DND-41 (cell line): Measurements from ENCODE around the gene ADAMTS16.

Experiments used
- EZH2 ChIP-seq: IDR thresholded peaks from 3 replicates; pipeline ENCODE4 v1.6.1; 2012; ENCODE audit warnings: borderline replicate concordance, low read depth, mild to moderate bottlenecking, moderate library complexity, low read length, inconsistent platforms; ENCODE audit not compliant: severe bottlenecking
- TF ChIP-seq, protein P1 (sequence below): IDR thresholded peaks from 2 replicates; pipeline ENCODE4 v1.5.1; 2012; ENCODE audit warnings: borderline replicate concordance, low read length, moderate library complexity, mild to moderate bottlenecking; ENCODE audit not compliant: poor library complexity, severe bottlenecking; ENCODE audit errors: extremely low read depth

DNA sequence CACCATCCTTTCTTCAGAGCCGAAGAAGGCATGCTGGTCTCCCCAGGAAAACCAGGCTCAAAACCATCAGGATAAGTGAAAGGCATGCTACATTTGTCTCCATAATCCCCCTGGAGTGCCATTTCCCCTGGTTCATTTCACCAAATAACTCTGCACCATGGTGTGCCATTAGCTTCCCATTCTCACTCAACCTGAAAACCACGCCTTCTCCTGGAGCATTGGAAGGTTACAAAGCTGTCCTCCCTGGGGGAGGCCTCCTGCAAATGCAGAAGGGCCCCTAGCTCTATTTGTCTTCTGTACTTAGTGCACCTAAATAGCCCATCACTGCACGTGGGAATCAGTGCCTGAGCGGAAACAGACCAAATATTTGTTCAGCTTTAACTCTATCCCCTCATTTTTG lies 192.2 kb downstream of the ADAMTS16 start:
- TF ChIP-seq, protein P1, sequence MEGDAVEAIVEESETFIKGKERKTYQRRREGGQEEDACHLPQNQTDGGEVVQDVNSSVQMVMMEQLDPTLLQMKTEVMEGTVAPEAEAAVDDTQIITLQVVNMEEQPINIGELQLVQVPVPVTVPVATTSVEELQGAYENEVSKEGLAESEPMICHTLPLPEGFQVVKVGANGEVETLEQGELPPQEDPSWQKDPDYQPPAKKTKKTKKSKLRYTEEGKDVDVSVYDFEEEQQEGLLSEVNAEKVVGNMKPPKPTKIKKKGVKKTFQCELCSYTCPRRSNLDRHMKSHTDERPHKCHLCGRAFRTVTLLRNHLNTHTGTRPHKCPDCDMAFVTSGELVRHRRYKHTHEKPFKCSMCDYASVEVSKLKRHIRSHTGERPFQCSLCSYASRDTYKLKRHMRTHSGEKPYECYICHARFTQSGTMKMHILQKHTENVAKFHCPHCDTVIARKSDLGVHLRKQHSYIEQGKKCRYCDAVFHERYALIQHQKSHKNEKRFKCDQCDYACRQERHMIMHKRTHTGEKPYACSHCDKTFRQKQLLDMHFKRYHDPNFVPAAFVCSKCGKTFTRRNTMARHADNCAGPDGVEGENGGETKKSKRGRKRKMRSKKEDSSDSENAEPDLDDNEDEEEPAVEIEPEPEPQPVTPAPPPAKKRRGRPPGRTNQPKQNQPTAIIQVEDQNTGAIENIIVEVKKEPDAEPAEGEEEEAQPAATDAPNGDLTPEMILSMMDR: no peak
- TF ChIP-seq EZH2: no peak
